Immature natural killer cell (primary cell): ENCODE results near the gene SND1. TPM values are rescaled to one million over a fixed set of nuclear protein-coding genes. Genes with fewer than 3 reads are reported as not detected.

ENCODE experiments used
- DNase-seq, 3 donors: peaks; one replicate each; pipeline ENCODE4 v3.0.0; 2022; ENCODE audit warnings: mixed read lengths in 1 of 3
- H3K27ac Mint-ChIP-seq, 6 donors: one replicate each; pipeline ENCODE4 v1.8.0; 2020; ENCODE audit warnings: mixed read lengths in 6 of 6, mild to moderate bottlenecking in 5 of 6, inconsistent platforms in 4 of 6, moderate library complexity in 3 of 6
- H3K27me3 Mint-ChIP-seq, 3 donors: one replicate each; pipeline ENCODE4 v1.8.0; 2020 to 2021; ENCODE audit warnings: low read depth in 3 of 3, mild to moderate bottlenecking in 3 of 3, mixed read lengths in 3 of 3, moderate library complexity in 3 of 3, inconsistent platforms in 1 of 3
- H3K36me3 Mint-ChIP-seq, 3 donors: one replicate each; pipeline ENCODE4 v1.8.0; 2020; ENCODE audit warnings: mixed read lengths in 3 of 3, inconsistent platforms in 2 of 3, mild to moderate bottlenecking in 2 of 3
- H3K4me1 Mint-ChIP-seq, 2 donors: one replicate each; pipeline ENCODE4 v1.8.0; 2020; ENCODE audit warnings: inconsistent platforms in 2 of 2, mild to moderate bottlenecking in 2 of 2, mixed read lengths in 2 of 2, moderate library complexity in 1 of 2
- H3K4me3 Mint-ChIP-seq, 5 donors: one replicate each; pipeline ENCODE4 v1.8.0; 2020; ENCODE audit warnings: mild to moderate bottlenecking in 5 of 5, mixed read lengths in 5 of 5, inconsistent platforms in 3 of 5, moderate library complexity in 3 of 5
- H3K9me3 Mint-ChIP-seq, 6 donors: one replicate each; pipeline ENCODE4 v1.8.0; 2020; ENCODE audit warnings: mild to moderate bottlenecking in 6 of 6, mixed read lengths in 6 of 6, inconsistent platforms in 4 of 6, moderate library complexity in 3 of 6
- polyA plus RNA-seq, 3 donors: library from polyadenylated mRNA; unstranded; fragments of 300-500 nt; fragmentation: Illumina TruSeq; gene quantifications; one replicate each; pipeline ENCODE4 v1.2.3, GENCODE V29; 2021

The SND1 gene
- polyA plus RNA-seq, 3 donors from 2014 or later: 87.8 to 130 (median 116) TPM

GRCh38 chr7:128005759-128006159, 353.8 kb downstream of the SND1 start:
- no peaks in the 10 kb centered on the region for H3K9me3 Mint-ChIP-seq
- H3K4me3 Mint-ChIP-seq: no peak overlapping the region
- peaks cover 25% of the 10 kb centered on the region in 2 donors for H3K4me1 Mint-ChIP-seq
- peak overlapping the region in 2 of 6 donors; percentile 19 to 27 for H3K27ac Mint-ChIP-seq
- peaks cover 0 to 7% (median 6%) of the 10 kb centered on the region in 3 donors for H3K36me3 Mint-ChIP-seq
- H3K27me3 Mint-ChIP-seq: no peaks in the 10 kb centered on the region
- no peak for DNase-seq

DNA sequence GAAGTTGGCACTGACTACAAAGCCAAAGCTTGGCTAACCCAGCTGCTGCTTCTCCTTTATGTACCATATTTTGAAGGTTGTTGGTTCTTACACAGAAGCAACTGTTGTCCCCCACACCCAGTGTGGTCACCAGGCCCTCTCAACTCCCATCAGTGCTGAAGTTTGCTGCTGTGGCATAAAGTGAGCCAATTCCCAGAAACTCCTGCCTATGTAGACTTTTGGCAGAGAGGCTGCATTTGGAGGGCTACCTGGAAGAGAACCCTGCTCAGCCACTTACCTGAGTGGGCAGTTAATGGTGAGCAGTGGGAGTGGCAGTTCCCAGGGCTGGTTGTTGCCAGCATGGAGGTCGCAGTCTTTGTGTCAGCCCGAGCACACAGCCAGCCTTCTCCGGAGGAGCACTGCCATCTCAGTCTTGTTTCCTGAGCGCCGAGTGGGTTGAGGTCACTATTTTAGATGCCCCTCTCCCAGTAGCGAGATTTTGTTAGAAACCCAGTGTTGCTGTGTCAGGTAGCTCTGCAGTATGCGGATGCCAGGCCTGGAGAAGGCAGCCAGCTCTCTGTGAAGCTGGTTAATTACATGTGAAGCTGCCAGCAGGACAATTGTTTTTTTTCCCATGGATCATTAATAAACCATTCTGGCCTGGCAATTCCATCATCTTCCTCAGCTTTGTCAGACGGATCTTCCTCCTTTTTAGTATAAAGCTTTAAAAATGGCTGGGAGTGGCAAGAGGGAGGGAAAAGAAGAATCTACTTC, 354.7 kb downstream of the SND1 start:
- no peak overlapping the region for H3K27ac Mint-ChIP-seq
- H3K27me3 Mint-ChIP-seq: no peaks in the 10 kb centered on the region
- H3K36me3 Mint-ChIP-seq: peaks cover 0 to 6% (median 4%) of the 10 kb centered on the region in 3 donors
- DNase-seq: no peak
- no peak overlapping the region for H3K4me3 Mint-ChIP-seq
- peaks cover 25% of the 10 kb centered on the region in 2 donors for H3K4me1 Mint-ChIP-seq
- no peaks in the 10 kb centered on the region for H3K9me3 Mint-ChIP-seq

DNA sequence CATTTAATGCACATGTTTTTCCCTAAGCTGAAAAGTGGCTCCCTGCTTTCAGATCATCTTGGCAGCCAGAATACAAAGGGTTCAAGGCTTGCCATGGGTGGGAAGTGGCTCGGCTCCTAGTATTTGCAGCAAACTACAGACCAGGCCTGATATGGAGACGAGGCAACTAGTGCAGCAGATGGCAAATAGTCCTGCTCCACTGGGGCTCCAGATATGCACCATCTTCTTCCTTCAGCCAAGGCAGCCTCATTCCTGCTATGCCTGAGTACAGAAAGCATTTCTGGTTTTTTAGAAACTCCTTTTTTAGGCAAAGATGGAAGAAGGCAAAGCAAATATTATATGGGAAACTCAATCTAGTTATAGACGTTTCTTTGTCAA, 355.3 kb downstream of the SND1 start:
- Mint-ChIP-seq H3K36me3 (peaks cover 0 to 6% (median 4%) of the 10 kb centered on the region in 3 donors), H3K4me1 (peaks cover 25% of the 10 kb centered on the region in 2 donors), H3K4me3 (no peak overlapping the region), H3K27ac (no peak overlapping the region), H3K27me3 (no peaks in the 10 kb centered on the region), H3K9me3 (no peaks in the 10 kb centered on the region)
- no peak for DNase-seq

DNA sequence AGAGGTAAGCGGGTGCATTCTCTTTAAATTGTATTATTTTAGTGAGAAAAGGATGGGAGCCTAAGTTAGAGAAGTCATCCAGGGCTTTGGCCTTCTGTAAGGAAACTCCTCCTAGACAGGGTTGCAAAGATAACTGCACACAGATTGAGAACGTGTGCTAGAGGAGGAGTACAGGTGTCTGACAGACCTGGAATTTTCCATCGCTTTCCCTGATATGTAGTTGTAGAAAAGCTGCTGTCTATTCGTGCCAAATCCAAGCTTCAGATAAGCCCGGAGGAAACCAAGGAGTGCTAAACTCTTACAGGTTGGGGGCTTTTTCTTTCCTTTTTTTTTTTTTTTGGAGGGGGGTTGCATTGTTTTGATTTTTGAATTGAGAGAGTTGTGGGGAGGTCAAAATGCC, 356.1 kb downstream of the SND1 start:
- DNase-seq: no peak
- Mint-ChIP-seq H3K27me3 (no peaks in the 10 kb centered on the region), H3K4me3 (no peak overlapping the region), H3K4me1 (peaks cover 17 to 24% of the 10 kb centered on the region in 2 donors), H3K9me3 (no peaks in the 10 kb centered on the region), H3K27ac (no peak overlapping the region), H3K36me3 (peaks cover 3 to 6% (median 4%) of the 10 kb centered on the region in 3 donors)

GRCh38 chr7:128008744-128009143, 356.8 kb downstream of the SND1 start:
- H3K36me3 Mint-ChIP-seq: peaks cover 3 to 6% (median 4%) of the 10 kb centered on the region in 3 donors
- H3K27ac Mint-ChIP-seq: no peak overlapping the region
- H3K27me3 Mint-ChIP-seq: no peaks in the 10 kb centered on the region
- DNase-seq: no peak
- H3K4me3 Mint-ChIP-seq: no peak overlapping the region
- H3K9me3 Mint-ChIP-seq: no peaks in the 10 kb centered on the region
- peaks cover 11 to 18% of the 10 kb centered on the region in 2 donors for H3K4me1 Mint-ChIP-seq

DNA sequence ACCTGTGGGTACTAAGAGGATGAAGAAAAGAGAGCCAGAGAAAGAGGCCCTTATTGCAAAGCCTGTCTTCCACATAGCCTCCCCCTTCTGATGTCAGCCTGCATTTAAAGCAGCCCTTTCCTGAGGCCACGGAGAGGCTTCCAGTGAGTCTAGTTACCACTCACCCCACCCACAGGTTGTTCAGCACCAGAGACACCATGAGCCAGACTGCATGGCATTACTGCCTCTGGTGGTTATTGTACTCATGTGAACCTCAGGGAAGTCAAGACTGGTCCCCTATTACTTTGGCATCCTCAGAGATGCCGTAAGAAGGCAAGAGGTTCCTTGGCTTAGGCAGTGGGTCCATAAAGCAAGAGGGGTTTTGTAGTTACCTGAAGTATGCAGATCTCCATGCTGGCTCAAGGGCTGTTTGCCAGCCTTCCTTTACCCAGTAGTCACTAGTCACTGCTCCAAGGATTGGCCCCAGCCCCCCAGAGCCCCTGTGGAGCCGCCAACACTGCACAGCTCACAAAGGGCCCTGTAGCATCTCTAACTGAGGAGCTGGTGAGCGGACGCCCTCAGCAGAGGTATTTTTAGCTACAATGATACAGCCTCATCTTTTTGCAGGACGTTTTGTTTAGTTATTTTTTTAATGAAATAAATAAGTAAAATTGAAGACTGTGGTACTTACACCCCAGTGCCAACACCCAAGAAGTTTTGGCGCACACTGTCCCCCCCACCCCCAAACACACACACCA, 358.6 kb downstream of the SND1 start:
- Mint-ChIP-seq H3K4me3 (no peak overlapping the region), H3K36me3 (peaks cover 3 to 8% (median 6%) of the 10 kb centered on the region in 3 donors), H3K4me1 (no peaks in the 10 kb centered on the region), H3K9me3 (no peaks in the 10 kb centered on the region), H3K27ac (no peak overlapping the region), H3K27me3 (no peaks in the 10 kb centered on the region)
- DNase-seq: no peak

DNA sequence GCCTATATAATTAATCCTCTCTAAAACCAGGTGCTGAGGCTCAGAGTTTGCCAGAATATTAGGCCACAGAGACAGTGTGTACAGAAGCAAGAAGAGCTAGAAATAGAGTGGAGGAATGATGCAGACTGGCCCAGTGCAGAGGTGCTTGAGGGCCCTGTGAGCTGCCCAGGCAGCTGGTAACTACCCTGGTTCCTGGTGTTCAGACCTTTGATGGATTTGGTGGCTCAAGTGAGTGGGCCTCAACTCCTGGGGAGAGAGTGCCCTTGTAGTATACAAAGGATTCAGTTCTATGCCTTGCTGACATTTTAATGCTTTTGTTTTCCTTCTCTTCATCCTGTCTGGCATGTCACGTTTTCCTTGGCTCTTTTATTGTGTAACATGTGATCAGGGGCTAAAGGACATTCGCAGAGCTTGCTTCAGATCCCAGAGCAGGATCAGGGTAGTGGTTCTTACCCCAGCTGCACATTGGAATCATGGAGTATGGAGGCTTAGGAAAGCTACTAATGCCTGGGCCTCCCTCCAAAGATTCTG, 359.2 kb downstream of the SND1 start:
- no peaks in the 10 kb centered on the region for H3K27me3 Mint-ChIP-seq
- H3K27ac Mint-ChIP-seq: peak overlapping the region in 1 of 6 donors; percentile 47
- H3K36me3 Mint-ChIP-seq: peaks cover 3 to 8% (median 6%) of the 10 kb centered on the region in 3 donors
- no peak for DNase-seq
- H3K9me3 Mint-ChIP-seq: no peaks in the 10 kb centered on the region
- no peak overlapping the region for H3K4me3 Mint-ChIP-seq
- no peaks in the 10 kb centered on the region for H3K4me1 Mint-ChIP-seq

- no peak overlapping the region for H3K27ac Mint-ChIP-seq
Measured at GRCh38 chr7:128014811-128015210, 362.8 kb downstream of the SND1 start.

DNA sequence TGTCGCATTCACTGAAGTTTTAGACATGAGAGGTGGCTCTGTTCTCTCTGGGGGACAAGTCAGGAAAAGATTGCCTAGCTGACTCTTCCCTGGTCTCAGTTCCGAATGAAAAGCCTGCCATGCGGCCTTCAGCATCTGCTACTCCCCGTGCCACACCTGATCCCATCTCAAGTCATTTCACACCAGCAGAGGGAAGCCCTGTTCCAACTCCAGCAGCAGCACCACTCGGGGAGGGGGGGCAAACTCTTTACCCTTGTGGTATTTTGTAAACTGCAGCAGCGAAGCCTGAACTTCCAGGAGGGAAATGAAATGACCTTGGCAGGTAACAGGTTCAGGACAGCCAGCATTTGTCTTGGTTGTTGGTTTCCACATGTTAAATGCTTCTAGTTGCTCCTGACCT, 365.5 kb downstream of the SND1 start:
- Mint-ChIP-seq H3K4me3 (no peak overlapping the region), H3K27me3 (peaks cover 0 to 2% (median 0%) of the 10 kb centered on the region in 3 donors), H3K9me3 (no peaks in the 10 kb centered on the region), H3K4me1 (no peaks in the 10 kb centered on the region), H3K36me3 (peaks cover 5 to 7% (median 7%) of the 10 kb centered on the region in 3 donors), H3K27ac (no peak overlapping the region)
- no peak for DNase-seq

More at GRCh38 chr7:128014811-128015210, 362.8 kb downstream of the SND1 start:
- H3K36me3 Mint-ChIP-seq: peaks cover 0 to 8% (median 3%) of the 10 kb centered on the region in 3 donors
- H3K9me3 Mint-ChIP-seq: no peaks in the 10 kb centered on the region
- peaks cover 0 to 2% (median 0%) of the 10 kb centered on the region in 3 donors for H3K27me3 Mint-ChIP-seq
- no peak overlapping the region for H3K4me3 Mint-ChIP-seq
- H3K4me1 Mint-ChIP-seq: no peaks in the 10 kb centered on the region
- DNase-seq: no peak

GRCh38 chr7:128017862-128018845, 366.2 kb downstream of the SND1 start:
- Mint-ChIP-seq H3K27me3 (peaks cover 0 to 2% (median 0%) of the 10 kb centered on the region in 3 donors), H3K36me3 (peaks cover 4 to 10% (median 5%) of the 10 kb centered on the region in 3 donors), H3K4me1 (no peaks in the 10 kb centered on the region)

DNA sequence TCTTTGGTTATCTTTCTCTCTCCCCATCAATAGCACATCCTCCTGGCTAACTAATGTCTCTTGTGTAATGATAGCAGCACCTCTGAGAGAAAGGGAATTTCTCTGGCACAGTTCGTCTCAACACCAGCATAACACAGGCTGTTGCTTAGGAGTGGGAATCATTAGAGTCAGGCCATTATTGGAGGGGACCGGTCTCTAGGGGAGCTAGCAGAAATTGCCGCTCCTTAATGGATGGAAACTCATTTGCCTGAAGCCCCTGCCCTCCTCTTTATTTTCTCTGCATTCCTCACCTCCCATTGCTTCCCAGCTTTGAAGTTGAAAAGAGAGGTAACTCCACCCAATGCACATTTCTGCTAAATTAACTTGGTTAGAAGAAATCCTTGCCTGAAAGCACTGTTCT, 367.3 kb downstream of the SND1 start:
- Mint-ChIP-seq H3K27ac (no peak overlapping the region), H3K4me1 (no peaks in the 10 kb centered on the region), H3K9me3 (no peaks in the 10 kb centered on the region), H3K27me3 (peaks cover 0 to 2% (median 0%) of the 10 kb centered on the region in 3 donors), H3K36me3 (peaks cover 4 to 10% (median 5%) of the 10 kb centered on the region in 3 donors), H3K4me3 (no peak overlapping the region)
- DNase-seq: no peak

More at GRCh38 chr7:128017862-128018845, 366.2 kb downstream of the SND1 start:
- Mint-ChIP-seq H3K9me3 (no peaks in the 10 kb centered on the region), H3K27ac (no peak overlapping the region), H3K4me3 (no peak overlapping the region)
- no peak for DNase-seq

GRCh38 chr7:128020159-128020558, 368.2 kb downstream of the SND1 start:
- H3K36me3 Mint-ChIP-seq: peaks cover 4 to 10% (median 5%) of the 10 kb centered on the region in 3 donors
- DNase-seq: no peak
- no peaks in the 10 kb centered on the region for H3K4me1 Mint-ChIP-seq
- no peak overlapping the region for H3K27ac Mint-ChIP-seq
- no peak overlapping the region for H3K4me3 Mint-ChIP-seq
- H3K9me3 Mint-ChIP-seq: no peaks in the 10 kb centered on the region
- peaks cover 0 to 2% (median 0%) of the 10 kb centered on the region in 3 donors for H3K27me3 Mint-ChIP-seq

- Mint-ChIP-seq H3K27me3 (peaks cover 0 to 2% (median 0%) of the 10 kb centered on the region in 3 donors), H3K9me3 (no peaks in the 10 kb centered on the region), H3K27ac (no peak overlapping the region), H3K36me3 (peaks cover 4 to 6% (median 5%) of the 10 kb centered on the region in 3 donors), H3K4me1 (no peaks in the 10 kb centered on the region), H3K4me3 (no peak overlapping the region)
- DNase-seq: no peak
Measured at GRCh38 chr7:128021366-128021765, 369.4 kb downstream of the SND1 start.
